BJ (cell line): ENCODE data around the gene ZC3HAV1L. TPM values are rescaled to one million over a fixed set of nuclear protein-coding genes. Genes with fewer than 3 reads are reported as not detected.
"Not testable (repeated sequence)": the region's sequence is repeated elsewhere in the genome, so short reads cannot be mapped to it uniquely, and the experiment has no call there.

Experiments used
- CTCF ChIA-PET: fragments of 350-600 bp; formaldehyde crosslinking; extraction: SDS; loops from one replicate; lab custom pipeline; 2021; ENCODE audit warnings: antibody characterized with exemption, inconsistent platforms; lab: Yijun Ruan, JAX
- POLR2A ChIA-PET: fragments of 300-600 bp; sonication (Branson Sonifier 250); formaldehyde crosslinking; extraction: SDS; loops from one replicate; lab custom pipeline; 2021; ENCODE audit warnings: antibody characterized with exemption; lab: Charles Lee
- DNase-seq: peaks from one replicate; pipeline ENCODE4 v3.0.0-alpha.2; 2011; ENCODE audit warnings: low read depth
- H3K27me3 ChIP-seq: 2 replicates; pipeline ENCODE4 v1.6.0; 2011; ENCODE audit warnings: low read length; ENCODE audit not compliant: control insufficient read depth, insufficient read depth
- H3K36me3 ChIP-seq: 2 replicates; pipeline ENCODE4 v1.5.1; 2011; ENCODE audit warnings: low read length; ENCODE audit not compliant: control insufficient read depth, insufficient read depth
- H3K4me3 ChIP-seq: 2 replicates; pipeline ENCODE4 v1.5.1; 2011; ENCODE audit warnings: low read depth, mild to moderate bottlenecking, control low read depth, low read length
- CTCF ChIP-seq: IDR thresholded peaks from 2 replicates; pipeline ENCODE4 v1.5.1; 2011; ENCODE audit warnings: low read depth, mild to moderate bottlenecking, control low read depth, inconsistent platforms, low read length, moderate library complexity; ENCODE audit not compliant: insufficient read depth
- polyA plus RNA-seq: library from polyadenylated mRNA; depleted of rRNA; stranded (reverse); fragments of >200 nt; gene quantifications from 2 replicates; pipeline ENCODE4 v1.2.3, GENCODE V29; 2011

ZC3HAV1L gene
- polyA plus RNA-seq, 1 experiment = 7.6 TPM

- no peak for DNase-seq
- no peak overlapping the region for H3K4me3 ChIP-seq
- no peak for TF ChIP-seq CTCF
- peaks cover 16% of the 10 kb centered on the region for H3K36me3 ChIP-seq
- H3K27me3 ChIP-seq = no peaks in the 10 kb centered on the region
- ChIA-PET POLR2A (no interaction called here), CTCF (interaction anchor here (0.7 to 2.7 kb wide), 3 partner anchors 14 to 43 kb away, joined by 3 to 12 read pairs (median 4); no protein-coding TSS in a partner anchor)
Measured at GRCh38 chr7:139032473-139032872, 3.4 kb downstream of the ZC3HAV1L start.

GRCh38 chr7:139029353-139029752 lies 6.5 kb downstream of the ZC3HAV1L start:
- peaks cover 21% of the 10 kb centered on the region for H3K36me3 ChIP-seq
- CTCF ChIA-PET = interaction anchor here (1.2 kb wide), 1 partner anchor 46 kb away, joined by 4 read pairs; no protein-coding TSS in a partner anchor

GRCh38 chr7:139026551-139026950 lies 9.3 kb downstream of the ZC3HAV1L start:
- no peak overlapping the region for H3K4me3 ChIP-seq
- H3K36me3 ChIP-seq = peaks cover 19% of the 10 kb centered on the region
- no peak for TF ChIP-seq CTCF
- no peaks in the 10 kb centered on the region for H3K27me3 ChIP-seq
- ChIA-PET CTCF (interaction anchor here (0.6 to 1.3 kb wide), 3 partner anchors 9 to 374 kb away, joined by 4 to 5 read pairs (median 4); no protein-coding TSS in a partner anchor), POLR2A (interaction anchor here (1.0 kb wide), 1 partner anchor 35 kb away, joined by 3 read pairs; no protein-coding TSS in a partner anchor)
- no peak for DNase-seq

More at GRCh38 chr7:139029353-139029752, 6.5 kb downstream of the ZC3HAV1L start:
- DNase-seq = no peak
- H3K27me3 ChIP-seq = no peaks in the 10 kb centered on the region
- POLR2A ChIA-PET = no interaction called here
- no peak for TF ChIP-seq CTCF
- H3K4me3 ChIP-seq = no peak overlapping the region

GRCh38 chr7:139025861-139026260 lies 10.0 kb downstream of the ZC3HAV1L start:
- H3K27me3 ChIP-seq, H3K4me3 ChIP-seq, DNase-seq: not testable (repeated sequence)
- CTCF ChIA-PET = interaction anchor here (0.6 to 1.3 kb wide), 4 partner anchors 9 to 375 kb away, joined by 4 to 5 read pairs (median 4); no protein-coding TSS in a partner anchor
- POLR2A ChIA-PET = interaction anchor here (1.0 kb wide), 1 partner anchor 34 kb away, joined by 3 read pairs; no protein-coding TSS in a partner anchor
- peaks cover 16% of the 10 kb centered on the region for H3K36me3 ChIP-seq

GRCh38 chr7:139023076-139023475 lies 12.8 kb downstream of the ZC3HAV1L start:
- POLR2A ChIA-PET = interaction anchor here (0.7 kb wide), 1 partner anchor 208 kb away, joined by 3 read pairs; the partner anchor contains the start of gene UBN2

More at GRCh38 chr7:139023076-139023475, 12.8 kb downstream of the ZC3HAV1L start:
- CTCF ChIA-PET = interaction anchor here (1.6 kb wide), 1 partner anchor 137 kb away, joined by 4 read pairs; no protein-coding TSS in a partner anchor
- DNase-seq = no peak
- TF ChIP-seq CTCF = no peak
- no peak overlapping the region for H3K4me3 ChIP-seq
- H3K36me3 ChIP-seq = peaks cover 10% of the 10 kb centered on the region
- H3K27me3 ChIP-seq = no peaks in the 10 kb centered on the region
